NCI-H82 (cell line): ENCODE data around the gene TSPAN16.
"Not testable (repeated sequence)": the region's sequence is repeated elsewhere in the genome, so short reads cannot be mapped to it uniquely, and the experiment has no call there.

Source experiments
- DNase-seq: peaks from one replicate; lab custom pipeline; 2025; lab: John Stamatoyannopoulos, UW

The TSPAN16 gene

GRCh38 chr19:11320278-11320995, 24.5 kb downstream of the TSPAN16 start:
- DNase-seq = not testable (repeated sequence)

- peak; percentile 80 for DNase-seq
These were observed 25.5 kb downstream of the TSPAN16 start for GRCh38 chr19:11321191-11322126.

GRCh38 chr19:11322269-11323024, 26.5 kb downstream of the TSPAN16 start:
- DNase-seq = no peak

- no peak for DNase-seq
These were observed 27.7 kb downstream of the TSPAN16 start for GRCh38 chr19:11323601-11324078.

GRCh38 chr19:11324079-11324661, 28.2 kb downstream of the TSPAN16 start:
- DNase-seq = no peak

GRCh38 chr19:11324748-11325389, 28.9 kb downstream of the TSPAN16 start:
- no peak for DNase-seq

- DNase-seq = no peak
These were observed 29.6 kb downstream of the TSPAN16 start for GRCh38 chr19:11325544-11325943.

- no peak for DNase-seq
These were observed 34.2 kb downstream of the TSPAN16 start for GRCh38 chr19:11330127-11330526.

- no peak for DNase-seq
These were observed 35.5 kb downstream of the TSPAN16 start for GRCh38 chr19:11331502-11331901.

- DNase-seq = no peak
These were observed 36.9 kb downstream of the TSPAN16 start for GRCh38 chr19:11332822-11333221.

GRCh38 chr19:11333838-11334237, 37.9 kb downstream of the TSPAN16 start:
- DNase-seq = not testable (repeated sequence)

- DNase-seq = no peak
These were observed 39.6 kb downstream of the TSPAN16 start for GRCh38 chr19:11335449-11336146.

- no peak for DNase-seq
These were observed 41.1 kb downstream of the TSPAN16 start for GRCh38 chr19:11337080-11337479.

GRCh38 chr19:11338121-11338520, 42.2 kb downstream of the TSPAN16 start:
- no peak for DNase-seq

GRCh38 chr19:11338569-11339253, 42.8 kb downstream of the TSPAN16 start:
- DNase-seq = no peak

- DNase-seq = peak; percentile 94
These were observed 43.5 kb downstream of the TSPAN16 start, which contains the start of gene RAB3D for GRCh38 chr19:11339254-11340098. Gene RAB3D (minus strand): TSS chr19:11339657. CDS start chr19:11337399, 2,258 bp downstream.

- DNase-seq = not testable (repeated sequence)
These were observed 44.1 kb downstream of the TSPAN16 start for GRCh38 chr19:11340099-11340467.

GRCh38 chr19:11342429-11342828, 46.5 kb downstream of the TSPAN16 start:
- no peak for DNase-seq
